OCI-LY3 (cell line): Measurements from ENCODE around the gene DDX43.
"Not testable (repeated sequence)": the region's sequence is repeated elsewhere in the genome, so short reads cannot be mapped to it uniquely, and the experiment has no call there.

Source experiments
- H2AFZ ChIP-seq: fragments of 200-600, 300-600 bp; shearing (Covaris generic); 2 replicates; pipeline ENCODE4 v1.6.0; 2014; ENCODE audit warnings: antibody characterized with exemption, low read depth, low read length
- H3K27ac ChIP-seq: fragments of 200-600, 300-600 bp; sonication (generic); 2 replicates; pipeline ENCODE4 v1.5.1; 2014; ENCODE audit warnings: mild to moderate bottlenecking, low read length, moderate library complexity, mixed read lengths
- H3K27me3 ChIP-seq: fragments of 200-600, 300-600 bp; sonication (generic); 2 replicates; pipeline ENCODE4 v1.6.1; 2014; ENCODE audit warnings: low read depth, low read length, mixed read lengths
- H3K36me3 ChIP-seq: fragments of 200-600, 300-600 bp; sonication (generic); replicated peaks from 2 replicates; pipeline ENCODE3; 2014; ENCODE audit warnings: low read depth, low read length, mixed read lengths
- H3K4me1 ChIP-seq: fragments of 300-600, 200-600 bp; sonication (generic); 2 replicates; pipeline ENCODE4 v1.6.1; 2014; ENCODE audit warnings: low read length, mixed read lengths
- H3K4me2 ChIP-seq: fragments of 200-600, 300-600 bp; sonication (generic); 2 replicates; pipeline ENCODE4 v1.6.1; 2014; ENCODE audit warnings: low read length, mixed read lengths
- H3K4me3 ChIP-seq: fragments of 300-600, 200-600 bp; sonication (generic); 2 replicates; pipeline ENCODE4 v1.5.1; 2014; ENCODE audit warnings: antibody characterized with exemption, mild to moderate bottlenecking, low read length, moderate library complexity
- H3K79me2 ChIP-seq: fragments of 300-600, 200-600 bp; shearing (Covaris generic); 2 replicates; pipeline ENCODE4 v1.6.1; 2014; ENCODE audit warnings: mild to moderate bottlenecking, low read length, mixed read lengths
- H3K9ac ChIP-seq: fragments of 300-600, 200-600 bp; shearing (Covaris generic); 2 replicates; pipeline ENCODE4 v1.6.0; 2014; ENCODE audit warnings: mild to moderate bottlenecking, low read length, moderate library complexity
- H3K9me3 ChIP-seq: fragments of 200-600, 300-600 bp; shearing (Covaris generic); 2 replicates; pipeline ENCODE4 v1.6.1; 2014; ENCODE audit warnings: low read length, mixed read lengths; ENCODE audit not compliant: insufficient read depth
- H4K20me1 ChIP-seq: fragments of 200-600, 300-600 bp; sonication (generic); 2 replicates; pipeline ENCODE4 v1.6.1; 2016; ENCODE audit warnings: low read length, mixed read lengths; ENCODE audit not compliant: insufficient read depth
- EZH2phosphoT487 ChIP-seq: fragments of 200-600 bp; shearing (Covaris generic); IDR thresholded peaks from 2 replicates; pipeline ENCODE4 v1.6.1; 2018; ENCODE audit warnings: antibody characterized with exemption, mixed run types, low read depth
- TF ChIP-seq, protein P1 (sequence below): fragments of 200-600, 300-600 bp; sonication (generic); IDR thresholded peaks from 2 replicates; pipeline ENCODE4 v1.5.1; 2014; ENCODE audit warnings: antibody characterized with exemption, low read length, low read depth

Gene DDX43

DNA sequence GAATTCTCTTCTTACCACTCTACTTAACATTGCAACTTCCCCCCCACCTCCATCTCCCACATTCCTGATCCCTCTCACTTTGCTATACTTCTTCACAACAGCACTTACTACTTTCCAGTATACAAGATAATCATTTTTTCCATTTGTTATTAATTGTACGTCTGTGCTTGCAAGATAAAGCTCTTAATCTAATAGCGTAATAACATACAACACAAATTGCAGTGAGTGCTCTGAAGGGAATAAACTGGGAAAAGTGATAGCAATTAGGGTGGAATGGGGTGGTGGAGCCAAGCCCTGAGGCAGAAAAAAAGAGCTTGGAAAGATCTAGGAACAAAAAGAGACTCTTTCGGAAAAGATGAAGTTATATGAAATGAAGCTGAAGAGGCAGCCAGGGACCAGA, 48.9 kb downstream of the DDX43 start:
- Histone ChIP-seq H4K20me1 (no peaks in the 10 kb centered on the region), H3K9ac (no peak overlapping the region), H3K36me3 (no peaks in the 10 kb centered on the region), H2AFZ (no peak overlapping the region), H3K27ac (no peak overlapping the region), H3K4me2 (no peak overlapping the region), H3K27me3 (no peaks in the 10 kb centered on the region), H3K4me3 (no peak overlapping the region), H3K79me2 (no peaks in the 10 kb centered on the region), H3K9me3 (no peaks in the 10 kb centered on the region), H3K4me1 (no peaks in the 10 kb centered on the region)
- TF ChIP-seq, protein P1, sequence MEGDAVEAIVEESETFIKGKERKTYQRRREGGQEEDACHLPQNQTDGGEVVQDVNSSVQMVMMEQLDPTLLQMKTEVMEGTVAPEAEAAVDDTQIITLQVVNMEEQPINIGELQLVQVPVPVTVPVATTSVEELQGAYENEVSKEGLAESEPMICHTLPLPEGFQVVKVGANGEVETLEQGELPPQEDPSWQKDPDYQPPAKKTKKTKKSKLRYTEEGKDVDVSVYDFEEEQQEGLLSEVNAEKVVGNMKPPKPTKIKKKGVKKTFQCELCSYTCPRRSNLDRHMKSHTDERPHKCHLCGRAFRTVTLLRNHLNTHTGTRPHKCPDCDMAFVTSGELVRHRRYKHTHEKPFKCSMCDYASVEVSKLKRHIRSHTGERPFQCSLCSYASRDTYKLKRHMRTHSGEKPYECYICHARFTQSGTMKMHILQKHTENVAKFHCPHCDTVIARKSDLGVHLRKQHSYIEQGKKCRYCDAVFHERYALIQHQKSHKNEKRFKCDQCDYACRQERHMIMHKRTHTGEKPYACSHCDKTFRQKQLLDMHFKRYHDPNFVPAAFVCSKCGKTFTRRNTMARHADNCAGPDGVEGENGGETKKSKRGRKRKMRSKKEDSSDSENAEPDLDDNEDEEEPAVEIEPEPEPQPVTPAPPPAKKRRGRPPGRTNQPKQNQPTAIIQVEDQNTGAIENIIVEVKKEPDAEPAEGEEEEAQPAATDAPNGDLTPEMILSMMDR = no peak
- no peak for TF ChIP-seq EZH2phosphoT487

DNA sequence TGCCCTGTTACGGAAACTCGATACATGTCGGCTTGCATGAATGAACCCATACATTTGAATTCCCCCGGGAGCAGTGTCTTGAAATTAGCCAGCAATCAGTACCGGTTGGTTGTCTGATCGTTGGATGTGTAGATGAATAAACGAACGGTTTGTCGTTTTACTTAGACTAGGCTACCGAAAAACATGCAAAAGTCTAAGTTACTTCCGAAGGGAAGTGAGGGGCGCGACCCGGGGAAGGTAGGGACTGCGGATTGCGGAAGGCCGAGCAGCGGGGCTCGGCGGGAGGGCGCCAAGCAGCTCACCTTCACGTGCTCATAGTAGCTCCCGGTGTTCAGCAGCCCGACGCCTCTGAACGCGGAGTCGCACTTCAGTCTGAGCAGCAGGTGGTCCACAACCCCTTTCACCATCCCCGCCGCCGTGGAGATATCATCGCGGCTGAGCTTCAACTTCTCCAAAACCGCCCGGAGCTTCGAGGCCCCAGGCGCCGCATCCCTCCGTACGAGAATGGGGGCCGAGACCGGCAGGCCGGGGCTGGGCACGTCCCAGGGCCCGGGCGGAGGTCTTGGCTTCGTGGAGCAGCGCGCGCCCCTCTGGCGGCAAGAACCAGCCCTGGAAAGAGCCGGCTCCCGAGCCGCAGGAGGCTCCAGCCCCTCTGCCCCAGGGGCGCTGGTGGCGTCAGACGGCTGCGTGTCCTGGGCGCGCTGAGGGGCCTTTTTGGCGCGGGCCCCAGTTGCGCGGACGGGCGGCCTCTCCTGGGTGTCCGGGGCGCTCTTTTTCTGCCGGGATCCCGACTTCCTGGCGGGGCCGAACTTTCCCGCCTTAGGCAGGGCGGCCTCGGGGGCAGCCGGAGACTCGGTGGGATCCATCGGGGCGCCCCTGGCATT, 56.8 kb downstream of the DDX43 start:
- Histone ChIP-seq H3K27me3 (peaks cover 21% of the 10 kb centered on the region; the same call in 1 of the 2 replicates), H3K36me3 (no peaks in the 10 kb centered on the region), H3K9me3 (no peaks in the 10 kb centered on the region), H3K27ac (no peak overlapping the region), H3K4me1 (peaks cover 10% of the 10 kb centered on the region), H3K9ac (peak overlapping the region; percentile 25; the same call in 1 of the 2 replicates), H2AFZ (peak overlapping the region; percentile 86), H3K4me3 (peak overlapping the region; percentile 72), H4K20me1 (no peaks in the 10 kb centered on the region), H3K4me2 (peak overlapping the region; percentile 80), H3K79me2 (no peaks in the 10 kb centered on the region)
- TF ChIP-seq EZH2phosphoT487 = no peak
- TF ChIP-seq, protein P1 = no peak

DNA sequence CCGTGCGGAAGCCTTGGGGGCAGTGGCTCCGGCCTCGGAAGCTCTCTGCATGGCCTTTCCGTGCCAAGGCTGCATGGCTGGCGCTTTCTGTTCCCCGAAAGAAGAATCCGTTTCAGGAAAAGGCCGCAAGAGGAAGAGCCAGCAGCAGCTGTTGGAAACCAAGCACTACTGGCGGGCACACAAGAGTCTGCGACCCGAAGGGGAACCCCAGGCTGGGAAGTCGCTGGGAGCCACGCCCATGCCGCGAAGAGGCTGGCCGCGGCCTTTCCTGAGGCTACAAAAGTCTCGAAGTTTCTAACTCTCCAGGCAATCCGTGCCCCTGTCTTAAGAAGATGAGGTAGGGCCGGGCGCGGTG, 57.5 kb downstream of the DDX43 start, which contains the start of gene CGAS:
CGAS (minus strand) TSS at position 191 of the 355 bp plus-strand sequence; CDS start at position 75, 116 bp downstream.
- Histone ChIP-seq H4K20me1 (no peaks in the 10 kb centered on the region), H3K27me3 (peaks cover 21% of the 10 kb centered on the region; the same call in 1 of the 2 replicates), H3K36me3 (no peaks in the 10 kb centered on the region), H3K79me2 (no peaks in the 10 kb centered on the region), H2AFZ (peak within 1 kb of the TSS; percentile 86), H3K9ac (peak within 1 kb of the TSS; percentile 25; the same call in 1 of the 2 replicates), H3K4me1 (peaks cover 10% of the 10 kb centered on the region), H3K9me3 (no peaks in the 10 kb centered on the region), H3K27ac (no peak within 1 kb of the TSS), H3K4me2 (peak within 1 kb of the TSS; percentile 80), H3K4me3 (peak within 1 kb of the TSS; percentile 72)
- TF ChIP-seq EZH2phosphoT487 = no peak
- TF ChIP-seq, protein P1 = no peak

DNA sequence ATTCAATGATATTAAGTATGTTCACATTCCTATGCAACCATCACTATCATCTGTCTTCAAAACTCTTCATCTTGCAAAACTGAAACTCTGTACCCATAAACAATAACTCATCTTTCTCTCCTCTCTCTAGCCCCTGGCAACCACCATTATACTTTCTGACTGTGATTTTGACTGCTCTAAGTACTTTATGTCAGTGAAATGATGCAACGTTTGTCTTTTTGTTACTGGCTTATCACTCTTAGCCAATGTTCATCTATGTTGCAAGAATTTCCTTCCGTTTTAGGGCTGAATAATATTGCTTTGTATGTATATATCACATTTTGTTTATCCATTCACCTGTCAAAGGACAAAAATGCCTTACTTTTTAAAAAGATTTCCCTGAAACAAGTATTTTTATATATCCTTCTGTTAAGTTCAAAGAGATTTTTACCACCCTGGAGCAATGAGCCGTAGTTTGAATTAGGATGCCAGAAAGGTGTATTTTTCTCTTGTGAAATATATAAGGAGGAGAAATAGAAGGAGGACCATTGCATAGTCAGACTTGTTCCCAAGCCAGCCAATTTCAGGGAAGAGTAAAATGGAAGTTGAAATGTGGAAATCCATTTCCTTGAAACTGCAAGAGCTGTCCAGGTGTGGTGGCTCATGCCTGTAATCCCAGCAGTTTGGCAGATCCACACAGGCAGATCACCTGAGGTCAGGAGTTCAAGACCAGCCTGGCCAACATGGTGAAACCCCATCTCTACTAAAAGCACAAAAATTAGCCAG, 61.4 kb downstream of the DDX43 start:
- Histone ChIP-seq H3K4me2 (no peak overlapping the region), H3K9me3 (no peaks in the 10 kb centered on the region), H2AFZ (no peak overlapping the region; the same call in 1 of the 2 replicates), H3K79me2 (no peaks in the 10 kb centered on the region), H3K4me1 (peaks cover 17% of the 10 kb centered on the region), H3K27ac (no peak overlapping the region), H3K9ac (no peak overlapping the region), H3K36me3 (no peaks in the 10 kb centered on the region), H3K27me3 (peaks cover 12% of the 10 kb centered on the region; the same call in 1 of the 2 replicates), H4K20me1 (no peaks in the 10 kb centered on the region), H3K4me3 (no peak overlapping the region)
- TF ChIP-seq EZH2phosphoT487 = no peak
- TF ChIP-seq, protein P1 = no peak

DNA sequence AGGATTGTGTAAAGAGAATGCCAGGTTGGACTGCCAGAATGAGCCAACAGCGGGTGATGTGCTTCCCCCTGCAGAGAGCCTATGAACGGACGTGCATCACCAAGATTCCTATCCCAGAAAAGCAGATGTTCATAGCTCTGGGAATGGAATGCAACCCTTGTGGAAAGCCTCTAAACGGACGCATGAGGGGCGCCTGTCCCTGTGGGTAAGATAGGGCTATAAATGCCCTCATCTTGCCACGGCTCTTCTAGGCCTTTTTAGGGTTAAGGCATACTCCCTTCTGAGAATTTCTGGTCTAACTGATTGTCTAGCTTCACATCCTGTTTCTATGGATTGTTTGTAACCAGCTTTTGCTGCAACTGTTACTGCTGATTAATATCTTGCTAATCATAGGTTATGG, 64.8 kb downstream of the DDX43 start:
- H3K27ac ChIP-seq, H3K9me3 ChIP-seq, H3K9ac ChIP-seq, H3K27me3 ChIP-seq, H3K4me3 ChIP-seq, H3K36me3 ChIP-seq, H2AFZ ChIP-seq, H3K4me2 ChIP-seq, H4K20me1 ChIP-seq: not testable (repeated sequence)
- peaks cover 28% of the 10 kb centered on the region for H3K79me2 ChIP-seq
- H3K4me1 ChIP-seq = peaks cover 10% of the 10 kb centered on the region
